HL-60 (cell line): Measurements from ENCODE around the gene ADAMTS3.

Source experiments
- DNase-seq, 2 experiments: peaks; one replicate each; pipeline ENCODE4 v3.0.0-alpha.2; 2010 to 2020; ENCODE audit warnings: low read depth in 1 of 2, low spot score in 1 of 2
- H3K27ac ChIP-seq: fragments of 250-450 bp; sonication (Bioruptor Pico); replicated peaks from 2 replicates; pipeline ENCODE4 v1.5.1; 2020; ENCODE audit warnings: mild to moderate bottlenecking, moderate library complexity
- H3K27me3 ChIP-seq: fragments of 250-450 bp; sonication (Bioruptor Pico); 2 replicates; pipeline ENCODE4 v1.5.1; 2021; ENCODE audit warnings: mild to moderate bottlenecking, moderate library complexity; ENCODE audit not compliant: insufficient read depth, poor library complexity, severe bottlenecking
- H3K4me3 ChIP-seq: replicated peaks from 2 replicates; pipeline ENCODE4 v1.5.1; 2011; ENCODE audit warnings: mild to moderate bottlenecking, control low read depth, low read length; ENCODE audit not compliant: insufficient read depth
- GABPA ChIP-seq: IDR thresholded peaks from 2 replicates; pipeline ENCODE4 v1.6.1; 2012; ENCODE audit warnings: low read depth
- POLR2AphosphoS5 ChIP-seq: IDR thresholded peaks from 2 replicates; pipeline ENCODE4 v1.6.1; 2012; ENCODE audit warnings: low read depth
- SPI1 ChIP-seq: IDR thresholded peaks from 2 replicates; pipeline ENCODE4 v1.6.1; 2012; ENCODE audit warnings: low read depth, mild to moderate bottlenecking, borderline replicate concordance
- long read RNA-seq: library from polyadenylated mRNA; unstranded; transcript quantifications from one replicate; pipeline ENCODE4 v2.0.0, GENCODE V29; 2020
- TF ChIP-seq, protein P1 (sequence below): IDR thresholded peaks from one replicate; pipeline ENCODE4 v1.5.1; 2011; ENCODE audit warnings: low read length, control low read depth, inconsistent platforms; ENCODE audit not compliant: insufficient read depth
- TF ChIP-seq, protein P2 (sequence below): IDR thresholded peaks from 2 replicates; pipeline ENCODE4 v1.6.1; 2012; ENCODE audit warnings: low read depth; ENCODE audit not compliant: insufficient replicate concordance

ADAMTS3 gene
- long read RNA-seq, result 0 reads

DNA sequence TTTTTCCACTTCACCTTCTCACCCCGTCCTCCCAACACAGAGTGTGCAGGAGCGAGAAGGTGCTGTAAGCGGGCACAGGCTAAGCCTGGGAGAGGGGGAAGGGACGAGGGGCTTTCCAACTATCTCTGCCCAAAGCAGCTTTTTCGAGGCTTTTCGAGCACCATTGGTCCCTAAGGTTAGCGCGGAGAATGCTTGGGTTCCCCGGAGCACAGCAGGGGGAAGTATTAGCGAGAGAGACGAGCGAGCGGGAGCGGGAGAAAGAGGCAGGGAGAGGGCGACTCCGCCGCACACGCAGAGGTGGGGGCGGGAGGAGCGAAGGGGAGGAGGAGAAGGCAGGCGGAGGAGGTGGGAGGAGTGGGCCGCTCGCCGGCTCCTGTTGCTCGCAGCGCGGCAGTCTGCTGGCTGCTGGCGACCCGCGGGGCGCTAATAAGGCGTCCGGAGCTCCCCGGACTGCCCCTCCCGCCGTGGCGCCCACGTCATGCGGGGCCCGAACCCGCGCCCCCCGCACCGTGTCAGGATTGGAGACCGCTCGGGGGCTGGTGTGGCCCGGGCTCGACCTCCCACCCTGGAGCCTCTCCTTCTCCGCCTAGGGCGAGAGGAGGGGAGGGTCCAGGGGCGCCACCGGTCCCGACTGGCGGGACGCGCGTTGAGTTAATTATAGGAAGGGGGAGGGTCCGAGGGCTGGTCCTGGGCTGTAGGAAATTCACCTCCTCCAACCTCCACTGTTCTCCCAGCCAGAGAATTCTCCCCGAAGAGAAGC, at the start of gene ADAMTS3:
Gene ADAMTS3, minus strand, starts transcription at position 263 of the 760 bp plus-strand sequence. CDS start 459 bp downstream, outside the sequence.
- Histone ChIP-seq H3K27ac (no peak within 1 kb of the TSS), H3K4me3 (no peak within 1 kb of the TSS), H3K27me3 (peaks cover 28% of the 10 kb centered on the region)
- TF ChIP-seq POLR2AphosphoS5, result no peak
- TF ChIP-seq, protein P1, sequence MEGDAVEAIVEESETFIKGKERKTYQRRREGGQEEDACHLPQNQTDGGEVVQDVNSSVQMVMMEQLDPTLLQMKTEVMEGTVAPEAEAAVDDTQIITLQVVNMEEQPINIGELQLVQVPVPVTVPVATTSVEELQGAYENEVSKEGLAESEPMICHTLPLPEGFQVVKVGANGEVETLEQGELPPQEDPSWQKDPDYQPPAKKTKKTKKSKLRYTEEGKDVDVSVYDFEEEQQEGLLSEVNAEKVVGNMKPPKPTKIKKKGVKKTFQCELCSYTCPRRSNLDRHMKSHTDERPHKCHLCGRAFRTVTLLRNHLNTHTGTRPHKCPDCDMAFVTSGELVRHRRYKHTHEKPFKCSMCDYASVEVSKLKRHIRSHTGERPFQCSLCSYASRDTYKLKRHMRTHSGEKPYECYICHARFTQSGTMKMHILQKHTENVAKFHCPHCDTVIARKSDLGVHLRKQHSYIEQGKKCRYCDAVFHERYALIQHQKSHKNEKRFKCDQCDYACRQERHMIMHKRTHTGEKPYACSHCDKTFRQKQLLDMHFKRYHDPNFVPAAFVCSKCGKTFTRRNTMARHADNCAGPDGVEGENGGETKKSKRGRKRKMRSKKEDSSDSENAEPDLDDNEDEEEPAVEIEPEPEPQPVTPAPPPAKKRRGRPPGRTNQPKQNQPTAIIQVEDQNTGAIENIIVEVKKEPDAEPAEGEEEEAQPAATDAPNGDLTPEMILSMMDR, result no peak
- TF ChIP-seq GABPA, result no peak
- TF ChIP-seq, protein P2, sequence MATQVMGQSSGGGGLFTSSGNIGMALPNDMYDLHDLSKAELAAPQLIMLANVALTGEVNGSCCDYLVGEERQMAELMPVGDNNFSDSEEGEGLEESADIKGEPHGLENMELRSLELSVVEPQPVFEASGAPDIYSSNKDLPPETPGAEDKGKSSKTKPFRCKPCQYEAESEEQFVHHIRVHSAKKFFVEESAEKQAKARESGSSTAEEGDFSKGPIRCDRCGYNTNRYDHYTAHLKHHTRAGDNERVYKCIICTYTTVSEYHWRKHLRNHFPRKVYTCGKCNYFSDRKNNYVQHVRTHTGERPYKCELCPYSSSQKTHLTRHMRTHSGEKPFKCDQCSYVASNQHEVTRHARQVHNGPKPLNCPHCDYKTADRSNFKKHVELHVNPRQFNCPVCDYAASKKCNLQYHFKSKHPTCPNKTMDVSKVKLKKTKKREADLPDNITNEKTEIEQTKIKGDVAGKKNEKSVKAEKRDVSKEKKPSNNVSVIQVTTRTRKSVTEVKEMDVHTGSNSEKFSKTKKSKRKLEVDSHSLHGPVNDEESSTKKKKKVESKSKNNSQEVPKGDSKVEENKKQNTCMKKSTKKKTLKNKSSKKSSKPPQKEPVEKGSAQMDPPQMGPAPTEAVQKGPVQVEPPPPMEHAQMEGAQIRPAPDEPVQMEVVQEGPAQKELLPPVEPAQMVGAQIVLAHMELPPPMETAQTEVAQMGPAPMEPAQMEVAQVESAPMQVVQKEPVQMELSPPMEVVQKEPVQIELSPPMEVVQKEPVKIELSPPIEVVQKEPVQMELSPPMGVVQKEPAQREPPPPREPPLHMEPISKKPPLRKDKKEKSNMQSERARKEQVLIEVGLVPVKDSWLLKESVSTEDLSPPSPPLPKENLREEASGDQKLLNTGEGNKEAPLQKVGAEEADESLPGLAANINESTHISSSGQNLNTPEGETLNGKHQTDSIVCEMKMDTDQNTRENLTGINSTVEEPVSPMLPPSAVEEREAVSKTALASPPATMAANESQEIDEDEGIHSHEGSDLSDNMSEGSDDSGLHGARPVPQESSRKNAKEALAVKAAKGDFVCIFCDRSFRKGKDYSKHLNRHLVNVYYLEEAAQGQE, result no peak
- TF ChIP-seq SPI1, result no peak
- peak in 1 of 2 experiments; percentile 12 for DNase-seq

DNA sequence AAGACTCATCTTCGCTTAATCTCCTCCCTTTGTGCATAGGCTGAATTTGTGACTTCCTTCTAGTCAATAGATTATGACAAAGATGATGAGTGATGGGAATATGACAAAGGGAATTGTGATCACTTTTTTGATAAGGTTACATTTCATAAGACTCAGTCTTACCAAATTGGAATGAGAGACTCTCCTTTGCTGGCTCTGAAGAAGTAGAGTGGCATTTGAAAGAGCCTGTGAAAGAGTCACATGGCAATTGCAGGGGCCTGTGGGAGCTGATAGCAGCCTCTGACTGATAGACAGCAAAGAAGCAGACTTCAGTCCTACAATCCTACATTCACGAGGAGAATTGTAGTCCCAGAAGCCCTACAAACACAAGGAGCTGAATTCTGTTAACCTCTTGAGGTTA, 44.9 kb upstream of the ADAMTS3 start:
- TF ChIP-seq GABPA (no peak), POLR2AphosphoS5 (no peak), SPI1 (no peak)
- TF ChIP-seq, protein P1, result no peak
- TF ChIP-seq, protein P2, result no peak
- H3K27ac ChIP-seq, result no peak overlapping the region
- H3K4me3 ChIP-seq, result no peak overlapping the region
- DNase-seq, result no peak
- H3K27me3 ChIP-seq, result no peaks in the 10 kb centered on the region

DNA sequence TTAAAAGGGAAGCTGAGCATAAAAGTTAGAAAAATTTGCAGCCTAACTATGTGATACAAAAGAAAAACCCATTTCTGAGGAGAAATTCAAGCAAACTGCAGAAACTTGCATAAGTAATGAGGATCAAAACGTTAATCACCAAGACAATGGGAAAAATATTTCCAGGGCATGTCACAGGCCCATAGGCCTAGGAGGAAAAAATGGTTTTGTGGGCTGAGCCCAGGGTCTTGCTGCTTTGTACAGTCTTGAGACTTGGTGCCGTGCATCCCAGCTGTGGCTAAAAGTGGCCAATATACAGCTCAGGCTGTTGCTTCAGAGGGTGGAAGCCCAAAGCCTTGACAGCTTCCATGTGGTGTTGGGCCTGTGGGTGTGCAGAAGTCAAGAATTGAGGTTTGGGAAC, 37.7 kb upstream of the ADAMTS3 start:
- TF ChIP-seq GABPA (no peak), SPI1 (no peak), POLR2AphosphoS5 (no peak)
- TF ChIP-seq, protein P1, result no peak
- TF ChIP-seq, protein P2, result no peak
- Histone ChIP-seq H3K27ac (no peak overlapping the region), H3K27me3 (no peaks in the 10 kb centered on the region), H3K4me3 (no peak overlapping the region)
- DNase-seq, result no peak
